Measurements from ENCODE around the gene DPYD.

The DPYD gene

GRCh38 chr1:97806996-97807520, 113.8 kb downstream of the DPYD start:
- TF ChIP-seq PAX5 (IDR thresholded peaks at IDR 0.05; ENCODE audit: insufficient read depth, low read length, severe bottlenecking) (no peak), SPI1 (IDR thresholded peaks at IDR 0.05; ENCODE audit: low read depth, low read length) (no peak), TAF1 (IDR thresholded peaks at IDR 0.05; ENCODE audit: low read depth, low read length) (no peak), POU2F2 (IDR thresholded peaks at IDR 0.05; ENCODE audit: low read depth, low read length) (no peak), POLR2AphosphoS5 (IDR thresholded peaks at IDR 0.05; ENCODE audit: low read depth, low read length) (no peak), POLR2A (IDR thresholded peaks at IDR 0.05; ENCODE audit: low read depth, low read length) (no peak)
- DNase-seq (ENCODE audit: insufficient read length, low spot score) (no peak), FAIRE-seq (no peak)

GRCh38 chr1:97806326-97806725, 114.5 kb downstream of the DPYD start:
- TF ChIP-seq POLR2A (IDR thresholded peaks at IDR 0.05; ENCODE audit: low read depth, low read length) (no peak), POU2F2 (IDR thresholded peaks at IDR 0.05; ENCODE audit: low read depth, low read length) (no peak), TAF1 (IDR thresholded peaks at IDR 0.05; ENCODE audit: low read depth, low read length) (no peak), POLR2AphosphoS5 (IDR thresholded peaks at IDR 0.05; ENCODE audit: low read depth, low read length) (no peak), PAX5 (IDR thresholded peaks at IDR 0.05; ENCODE audit: insufficient read depth, low read length, severe bottlenecking) (no peak), SPI1 (IDR thresholded peaks at IDR 0.05; ENCODE audit: low read depth, low read length) (no peak)
- DNase-seq (ENCODE audit: insufficient read length, low spot score) (no peak), FAIRE-seq (no peak)

GRCh38 chr1:97805093-97805492, 115.7 kb downstream of the DPYD start:
- DNase-seq (ENCODE audit: insufficient read length, low spot score) (no peak), FAIRE-seq (no peak)
- no peak for TF ChIP-seq PAX5 (IDR thresholded peaks at IDR 0.05; ENCODE audit: insufficient read depth, low read length, severe bottlenecking)
- no peak for TF ChIP-seq POLR2A (IDR thresholded peaks at IDR 0.05; ENCODE audit: low read depth, low read length)
- no peak for TF ChIP-seq TAF1 (IDR thresholded peaks at IDR 0.05; ENCODE audit: low read depth, low read length)
- TF ChIP-seq POLR2AphosphoS5 (IDR thresholded peaks at IDR 0.05; ENCODE audit: low read depth, low read length): no peak
- TF ChIP-seq SPI1 (IDR thresholded peaks at IDR 0.05; ENCODE audit: low read depth, low read length): no peak

GRCh38 chr1:97803026-97803425, 117.8 kb downstream of the DPYD start:
- no peak for TF ChIP-seq TAF1 (IDR thresholded peaks at IDR 0.05; ENCODE audit: low read depth, low read length)
- DNase-seq (ENCODE audit: insufficient read length, low spot score): no peak
- no peak for FAIRE-seq

GRCh38 chr1:97802011-97802410, 118.8 kb downstream of the DPYD start:
- TF ChIP-seq TAF1 (IDR thresholded peaks at IDR 0.05; ENCODE audit: low read depth, low read length) (no peak), PAX5 (IDR thresholded peaks at IDR 0.05; ENCODE audit: insufficient read depth, low read length, severe bottlenecking) (no peak), POU2F2 (IDR thresholded peaks at IDR 0.05; ENCODE audit: low read depth, low read length) (no peak), SPI1 (IDR thresholded peaks at IDR 0.05; ENCODE audit: low read depth, low read length) (no peak), POLR2A (IDR thresholded peaks at IDR 0.05; ENCODE audit: low read depth, low read length) (no peak), POLR2AphosphoS5 (IDR thresholded peaks at IDR 0.05; ENCODE audit: low read depth, low read length) (no peak)
- DNase-seq (ENCODE audit: insufficient read length, low spot score): no peak
- FAIRE-seq: no peak

- no peak for TF ChIP-seq POLR2A (IDR thresholded peaks at IDR 0.05; ENCODE audit: low read depth, low read length)
- no peak for TF ChIP-seq SPI1 (IDR thresholded peaks at IDR 0.05; ENCODE audit: low read depth, low read length)
- no peak for TF ChIP-seq POLR2AphosphoS5 (IDR thresholded peaks at IDR 0.05; ENCODE audit: low read depth, low read length)
- no peak for TF ChIP-seq TAF1 (IDR thresholded peaks at IDR 0.05; ENCODE audit: low read depth, low read length)
- TF ChIP-seq POU2F2 (IDR thresholded peaks at IDR 0.05; ENCODE audit: low read depth, low read length): no peak
- TF ChIP-seq PAX5 (IDR thresholded peaks at IDR 0.05; ENCODE audit: insufficient read depth, low read length, severe bottlenecking): no peak
- DNase-seq (ENCODE audit: insufficient read length, low spot score) (no peak), FAIRE-seq (no peak)
Measured at GRCh38 chr1:97797403-97798183, 123.2 kb downstream of the DPYD start.

- DNase-seq (ENCODE audit: insufficient read length, low spot score): no peak
Measured at GRCh38 chr1:97796711-97797110, 124.1 kb downstream of the DPYD start.

GRCh38 chr1:97792655-97793054, 128.2 kb downstream of the DPYD start:
- FAIRE-seq: no peak
- no peak for TF ChIP-seq POU2F2 (IDR thresholded peaks at IDR 0.05; ENCODE audit: low read depth, low read length)
- TF ChIP-seq PAX5 (IDR thresholded peaks at IDR 0.05; ENCODE audit: insufficient read depth, low read length, severe bottlenecking): no peak
- no peak for TF ChIP-seq TAF1 (IDR thresholded peaks at IDR 0.05; ENCODE audit: low read depth, low read length)
- no peak for TF ChIP-seq POLR2A (IDR thresholded peaks at IDR 0.05; ENCODE audit: low read depth, low read length)
- no peak for TF ChIP-seq SPI1 (IDR thresholded peaks at IDR 0.05; ENCODE audit: low read depth, low read length)
- TF ChIP-seq POLR2AphosphoS5 (IDR thresholded peaks at IDR 0.05; ENCODE audit: low read depth, low read length): no peak
- no peak for DNase-seq (ENCODE audit: insufficient read length, low spot score)

More at GRCh38 chr1:97796711-97797110, 124.1 kb downstream of the DPYD start:
- TF ChIP-seq PAX5 (IDR thresholded peaks at IDR 0.05; ENCODE audit: insufficient read depth, low read length, severe bottlenecking) (no peak), POLR2AphosphoS5 (IDR thresholded peaks at IDR 0.05; ENCODE audit: low read depth, low read length) (no peak), POLR2A (IDR thresholded peaks at IDR 0.05; ENCODE audit: low read depth, low read length) (no peak)
- no peak for FAIRE-seq

- TF ChIP-seq POLR2A (IDR thresholded peaks at IDR 0.05; ENCODE audit: low read depth, low read length) (no peak), POLR2AphosphoS5 (IDR thresholded peaks at IDR 0.05; ENCODE audit: low read depth, low read length) (no peak), TAF1 (IDR thresholded peaks at IDR 0.05; ENCODE audit: low read depth, low read length) (no peak), PAX5 (IDR thresholded peaks at IDR 0.05; ENCODE audit: insufficient read depth, low read length, severe bottlenecking) (no peak), POU2F2 (IDR thresholded peaks at IDR 0.05; ENCODE audit: low read depth, low read length) (no peak), SPI1 (IDR thresholded peaks at IDR 0.05; ENCODE audit: low read depth, low read length) (no peak)
- DNase-seq (ENCODE audit: insufficient read length, low spot score) (no peak), FAIRE-seq (no peak)
Measured at GRCh38 chr1:97791251-97791650, 129.6 kb downstream of the DPYD start.

GRCh38 chr1:97787231-97787630, 133.6 kb downstream of the DPYD start:
- no peak for TF ChIP-seq TAF1 (IDR thresholded peaks at IDR 0.05; ENCODE audit: low read depth, low read length)
- DNase-seq (ENCODE audit: insufficient read length, low spot score): no peak
- FAIRE-seq: no peak
